CD14-positive monocyte (primary cell): Measurements from ENCODE around the gene CNTLN. TPM values are rescaled to one million over a fixed set of nuclear protein-coding genes. Genes with fewer than 3 reads are reported as not detected.

Experiments used
- DNase-seq, 3 donors: peaks; one replicate each; pipeline ENCODE4 v3.0.0-alpha.2; 2011 to 2022
- H2AFZ ChIP-seq: 2 replicates; pipeline ENCODE4 v1.6.0; 2012; ENCODE audit warnings: mild to moderate bottlenecking, low read depth, low read length, inconsistent platforms; ENCODE audit not compliant: insufficient read depth, poor library complexity, severe bottlenecking
- H3K27ac ChIP-seq, 2 donors: 1 replicate in 1 of 2; 2 replicates in 1 of 2; pipeline ENCODE4 v1.5.1; 2012 to 2013; ENCODE audit warnings: low read length in 2 of 2, control low read depth in 1 of 2, inconsistent platforms in 1 of 2, low read depth in 1 of 2, mild to moderate bottlenecking in 1 of 2
- H3K27me3 ChIP-seq, 2 donors: one replicate each; pipeline versions ENCODE4 v1.6.0 to v1.6.1; 2011 to 2013; ENCODE audit warnings: low read length in 2 of 2; ENCODE audit not compliant: control insufficient read depth in 2 of 2, insufficient read depth in 2 of 2
- H3K36me3 ChIP-seq, 2 donors: replicated peaks in 1 of 2; 1 replicate in 1 of 2; 2 replicates in 1 of 2; pipeline versions ENCODE4 v1.5.1 to v1.6.1; 2012 to 2013; ENCODE audit warnings: low read length in 2 of 2, control low read depth in 1 of 2, inconsistent platforms in 1 of 2, mild to moderate bottlenecking in 1 of 2; ENCODE audit not compliant: insufficient read depth in 2 of 2, control insufficient read depth in 1 of 2
- H3K4me1 ChIP-seq, 2 donors: 1 replicate in 1 of 2; 2 replicates in 1 of 2; pipeline versions ENCODE4 v1.5.1 to v1.6.1; 2012 to 2013; ENCODE audit warnings: low read length in 2 of 2, control low read depth in 1 of 2, inconsistent platforms in 1 of 2, mild to moderate bottlenecking in 1 of 2, moderate library complexity in 1 of 2; ENCODE audit not compliant: insufficient read depth in 2 of 2, control insufficient read depth in 1 of 2
- H3K4me2 ChIP-seq: replicated peaks from 2 replicates; pipeline ENCODE3; 2012; ENCODE audit warnings: low read length, moderate library complexity, mild to moderate bottlenecking; ENCODE audit not compliant: poor library complexity, severe bottlenecking; ENCODE audit errors: extremely low read depth
- H3K4me3 ChIP-seq, 3 experiments: fragments of 200-600 bp in 1 of 3; sonication (generic) in 1 of 3; replicated peaks in 1 of 3; 1 replicate in 2 of 3; 2 replicates in 1 of 3; pipeline ENCODE4 v1.5.1; 2011 to 2013; ENCODE audit warnings: low read length in 3 of 3, mild to moderate bottlenecking in 3 of 3, control low read depth in 2 of 3, low read depth in 2 of 3, inconsistent platforms in 1 of 3, moderate library complexity in 1 of 3
- H3K79me2 ChIP-seq: 2 replicates; pipeline ENCODE4 v1.6.0; 2012; ENCODE audit warnings: mild to moderate bottlenecking, control low read depth, inconsistent platforms, low read length, moderate library complexity; ENCODE audit not compliant: insufficient read depth
- H3K9ac ChIP-seq: 2 replicates; pipeline ENCODE4 v1.6.0; 2017; ENCODE audit warnings: low read length, mild to moderate bottlenecking; ENCODE audit not compliant: insufficient read depth, poor library complexity, severe bottlenecking
- H3K9me3 ChIP-seq, 2 donors: replicated peaks in 1 of 2; 1 replicate in 1 of 2; 2 replicates in 1 of 2; pipeline versions ENCODE4 v1.5.1 to v1.6.1; 2012 to 2013; ENCODE audit warnings: low read length in 2 of 2, control low read depth in 1 of 2; ENCODE audit not compliant: control insufficient read depth in 1 of 2, insufficient read depth in 1 of 2
- H4K20me1 ChIP-seq: 2 replicates; pipeline ENCODE4 v1.6.0; 2012; ENCODE audit warnings: mild to moderate bottlenecking, low read length, control low read depth, moderate library complexity; ENCODE audit not compliant: insufficient read depth
- H3K27ac Mint-ChIP-seq, 7 donors: one replicate each; pipeline ENCODE4 v1.8.0; 2020; ENCODE audit warnings: mild to moderate bottlenecking in 7 of 7, mixed read lengths in 7 of 7, moderate library complexity in 6 of 7, inconsistent platforms in 2 of 7
- H3K27me3 Mint-ChIP-seq, 3 donors: one replicate each; pipeline ENCODE4 v1.8.0; 2021 to 2022; ENCODE audit warnings: low read depth in 3 of 3, mild to moderate bottlenecking in 3 of 3, mixed read lengths in 3 of 3, moderate library complexity in 3 of 3, inconsistent platforms in 1 of 3
- H3K36me3 Mint-ChIP-seq, 2 donors: one replicate each; pipeline ENCODE4 v1.8.0; 2020; ENCODE audit warnings: mixed read lengths in 2 of 2, inconsistent platforms in 1 of 2, mild to moderate bottlenecking in 1 of 2
- H3K4me1 Mint-ChIP-seq: one replicate; pipeline ENCODE4 v1.8.0; 2020; ENCODE audit warnings: mild to moderate bottlenecking, mixed read lengths
- H3K4me3 Mint-ChIP-seq, 2 donors: one replicate each; pipeline ENCODE4 v1.8.0; 2020; ENCODE audit warnings: mild to moderate bottlenecking in 2 of 2, mixed read lengths in 2 of 2, moderate library complexity in 1 of 2
- H3K9me3 Mint-ChIP-seq, 7 donors: one replicate each; pipeline ENCODE4 v1.8.0; 2020 to 2022; ENCODE audit warnings: mixed read lengths in 7 of 7, mild to moderate bottlenecking in 6 of 7, moderate library complexity in 6 of 7, inconsistent platforms in 2 of 7
- WGBS: methylation state at CpG from one replicate; pipeline ENCODE4 v1.1.5; 2013; ENCODE audit warnings: missing lambda C conversion rate; ENCODE audit not compliant: insufficient coverage; 5-methylcytosine and 5-hydroxymethylcytosine counted together
- intact Hi-C, 2 donors: fragments of 100-400 bp; cut with micrococcal nuclease; formaldehyde crosslinking; loops; one replicate each; pipeline versions ENCODE4 v1.15.0 to v1.15.1; 2023
- polyA plus RNA-seq, 3 donors: library from polyadenylated mRNA; depleted of rRNA in 1 of 3; unstranded in 2 of 3; stranded (reverse) in 1 of 3; fragments of 300-500 nt in 2 of 3; fragments of >200 nt in 1 of 3; fragmentation: Illumina TruSeq in 2 of 3; gene quantifications; 1 replicate in 2 of 3; 2 replicates in 1 of 3; pipeline ENCODE4 v1.2.3, GENCODE V29; 2012 to 2021
- TF ChIP-seq, protein P1 (sequence below): fragments of 200-600 bp; IDR thresholded peaks from one replicate; pipeline ENCODE4 v1.8.0; 2022; ENCODE audit warnings: antibody characterized with exemption, mild to moderate bottlenecking

Gene CNTLN
- polyA plus RNA-seq, 3 donors, result 2.2 to 5.6 (median 4.0) TPM

DNA sequence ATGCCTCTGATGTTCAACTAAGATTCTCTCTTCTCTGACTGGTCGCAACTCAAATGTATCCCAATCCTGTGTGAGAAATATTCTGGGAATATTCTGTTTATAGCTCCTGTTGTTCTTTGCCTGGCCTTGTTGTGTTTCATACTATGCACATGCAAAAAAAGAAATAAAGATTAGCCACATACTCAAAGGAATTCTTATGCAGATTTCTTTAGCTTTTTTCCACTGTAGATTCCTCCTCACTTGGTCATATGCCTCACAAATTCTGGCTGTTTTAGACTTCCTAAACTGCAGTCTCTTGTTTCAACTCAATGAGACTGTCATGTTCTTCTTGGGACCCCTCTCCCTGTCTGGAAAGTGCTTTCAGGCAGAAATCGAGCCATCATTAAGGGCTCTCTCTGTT lies 226.5 kb downstream of the CNTLN start:
- Histone ChIP-seq H2AFZ (no peak overlapping the region), H3K9me3 (peaks cover 0 to 9% of the 10 kb centered on the region in 2 donors), H3K4me3 (no peak overlapping the region), H3K27ac (no peak overlapping the region), H4K20me1 (no peaks in the 10 kb centered on the region), H3K4me2 (no peak overlapping the region), H3K27me3 (no peaks in the 10 kb centered on the region), H3K36me3 (peaks cover 0 to 5% of the 10 kb centered on the region in 2 donors), H3K4me1 (no peaks in the 10 kb centered on the region), H3K9ac (no peak overlapping the region), H3K79me2 (no peaks in the 10 kb centered on the region)
- 100% methylated on average over 1 of the region's 2 CpGs for WGBS
- DNase-seq, result no peak
- H3K27ac Mint-ChIP-seq, result peak overlapping the region in 1 of 7 donors; percentile 68
- TF ChIP-seq, protein P1, sequence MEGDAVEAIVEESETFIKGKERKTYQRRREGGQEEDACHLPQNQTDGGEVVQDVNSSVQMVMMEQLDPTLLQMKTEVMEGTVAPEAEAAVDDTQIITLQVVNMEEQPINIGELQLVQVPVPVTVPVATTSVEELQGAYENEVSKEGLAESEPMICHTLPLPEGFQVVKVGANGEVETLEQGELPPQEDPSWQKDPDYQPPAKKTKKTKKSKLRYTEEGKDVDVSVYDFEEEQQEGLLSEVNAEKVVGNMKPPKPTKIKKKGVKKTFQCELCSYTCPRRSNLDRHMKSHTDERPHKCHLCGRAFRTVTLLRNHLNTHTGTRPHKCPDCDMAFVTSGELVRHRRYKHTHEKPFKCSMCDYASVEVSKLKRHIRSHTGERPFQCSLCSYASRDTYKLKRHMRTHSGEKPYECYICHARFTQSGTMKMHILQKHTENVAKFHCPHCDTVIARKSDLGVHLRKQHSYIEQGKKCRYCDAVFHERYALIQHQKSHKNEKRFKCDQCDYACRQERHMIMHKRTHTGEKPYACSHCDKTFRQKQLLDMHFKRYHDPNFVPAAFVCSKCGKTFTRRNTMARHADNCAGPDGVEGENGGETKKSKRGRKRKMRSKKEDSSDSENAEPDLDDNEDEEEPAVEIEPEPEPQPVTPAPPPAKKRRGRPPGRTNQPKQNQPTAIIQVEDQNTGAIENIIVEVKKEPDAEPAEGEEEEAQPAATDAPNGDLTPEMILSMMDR, result no peak
- peaks cover 4 to 19% of the 10 kb centered on the region in 2 donors for H3K36me3 Mint-ChIP-seq
- peaks cover 6% of the 10 kb centered on the region for H3K4me1 Mint-ChIP-seq
- H3K9me3 Mint-ChIP-seq, result peaks cover 2 to 9% (median 6%) of the 10 kb centered on the region in 7 donors
- intact Hi-C loops, result no loop called here
- no peak overlapping the region for H3K4me3 Mint-ChIP-seq
- H3K27me3 Mint-ChIP-seq, result no peaks in the 10 kb centered on the region

DNA sequence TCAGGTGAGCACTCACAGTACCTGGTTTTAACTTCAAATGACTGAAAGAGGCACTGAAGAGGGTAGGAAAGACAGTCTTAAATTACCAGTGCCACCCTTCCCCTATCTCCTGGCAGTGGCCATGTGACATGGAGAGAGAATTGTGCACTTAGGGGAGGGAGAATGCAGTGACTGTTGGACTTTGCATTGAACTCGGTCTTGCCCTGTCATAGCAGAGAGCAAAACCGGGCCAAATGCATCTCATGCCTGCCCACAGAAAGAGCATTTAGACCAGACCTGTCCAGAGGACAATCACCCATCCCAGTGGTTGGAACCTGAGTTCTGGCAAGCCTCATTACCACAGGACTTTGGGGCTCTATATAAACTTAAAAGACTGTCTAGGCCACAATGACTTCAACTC lies 232.2 kb downstream of the CNTLN start:
- Histone ChIP-seq H3K79me2 (no peaks in the 10 kb centered on the region), H3K27ac (no peak overlapping the region), H2AFZ (no peak overlapping the region), H3K4me2 (no peak overlapping the region), H3K36me3 (peaks cover 4 to 32% of the 10 kb centered on the region in 2 donors), H4K20me1 (no peaks in the 10 kb centered on the region), H3K4me1 (no peaks in the 10 kb centered on the region), H3K4me3 (no peak overlapping the region), H3K9me3 (peaks cover 18 to 26% of the 10 kb centered on the region in 2 donors), H3K9ac (no peak overlapping the region), H3K27me3 (no peaks in the 10 kb centered on the region)
- Mint-ChIP-seq H3K36me3 (peaks cover 31 to 55% of the 10 kb centered on the region in 2 donors), H3K27ac (peak overlapping the region in 1 of 7 donors; percentile 9), H3K27me3 (no peaks in the 10 kb centered on the region), H3K4me1 (peaks cover 6% of the 10 kb centered on the region), H3K4me3 (no peak overlapping the region), H3K9me3 (peaks cover 15 to 29% (median 17%) of the 10 kb centered on the region in 7 donors)
- intact Hi-C loops, result no loop called here
- DNase-seq, result no peak
- 100% methylated on average over 2 of the region's 2 CpGs for WGBS
- TF ChIP-seq, protein P1, result no peak
